ENCODE measurements around the gene IL10. TPM values are rescaled to one million over a fixed set of nuclear protein-coding genes. Genes with fewer than 3 reads are reported as not detected.

Gene IL10
- polyA plus RNA-seq, 1 donor = 0.49 TPM

- no peak for DNase-seq (ENCODE audit: low read depth)
Measured at GRCh38 chr1:206735553-206736031, 36.7 kb downstream of the IL10 start.

- no peak for DNase-seq (ENCODE audit: low read depth)
Measured at GRCh38 chr1:206734499-206735142, 37.7 kb downstream of the IL10 start.

- no peak for DNase-seq (ENCODE audit: low read depth)
Measured at GRCh38 chr1:206732992-206733391, 39.3 kb downstream of the IL10 start.

DNA sequence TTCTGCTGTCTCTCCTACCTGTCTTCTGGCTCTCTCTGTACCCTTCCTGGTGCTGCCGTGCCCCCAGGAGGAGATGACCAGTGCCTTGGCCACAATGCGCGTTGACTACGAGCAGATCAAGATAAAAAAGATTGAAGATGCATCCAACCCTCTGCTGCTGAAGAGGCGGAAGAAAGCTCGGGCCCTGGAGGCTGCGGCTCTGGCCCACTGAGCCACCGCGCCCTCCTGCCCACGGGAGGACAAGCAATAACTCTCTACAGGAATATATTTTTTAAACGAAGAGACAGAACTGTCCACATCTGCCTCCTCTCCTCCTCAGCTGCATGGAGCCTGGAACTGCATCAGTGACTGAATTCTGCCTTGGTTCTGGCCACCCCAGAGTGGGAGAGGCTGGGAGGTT lies 39.8 kb downstream of the IL10 start:
- DNase-seq (ENCODE audit: low read depth) = no peak

DNA sequence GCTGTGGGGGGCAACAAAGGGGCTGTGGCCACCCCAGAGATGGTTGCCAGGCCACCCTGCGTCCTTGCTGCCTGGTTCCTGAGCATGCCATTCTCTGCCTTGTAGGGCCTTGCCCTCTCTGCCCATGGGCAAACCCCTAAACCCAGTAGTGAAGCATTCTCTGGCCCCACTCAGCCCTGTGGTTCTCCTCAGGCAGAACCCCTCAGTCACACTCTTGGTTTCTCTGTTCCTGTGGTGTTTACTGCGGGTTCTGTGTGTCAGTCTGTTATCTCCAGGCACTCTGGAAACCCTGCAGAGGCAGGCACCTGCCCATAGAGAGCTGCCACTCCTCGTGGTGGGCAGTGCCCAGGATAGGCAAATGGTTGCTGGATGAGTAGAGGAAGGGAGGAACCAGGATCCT lies 42.8 kb downstream of the IL10 start:
- DNase-seq (ENCODE audit: low read depth) = no peak

DNA sequence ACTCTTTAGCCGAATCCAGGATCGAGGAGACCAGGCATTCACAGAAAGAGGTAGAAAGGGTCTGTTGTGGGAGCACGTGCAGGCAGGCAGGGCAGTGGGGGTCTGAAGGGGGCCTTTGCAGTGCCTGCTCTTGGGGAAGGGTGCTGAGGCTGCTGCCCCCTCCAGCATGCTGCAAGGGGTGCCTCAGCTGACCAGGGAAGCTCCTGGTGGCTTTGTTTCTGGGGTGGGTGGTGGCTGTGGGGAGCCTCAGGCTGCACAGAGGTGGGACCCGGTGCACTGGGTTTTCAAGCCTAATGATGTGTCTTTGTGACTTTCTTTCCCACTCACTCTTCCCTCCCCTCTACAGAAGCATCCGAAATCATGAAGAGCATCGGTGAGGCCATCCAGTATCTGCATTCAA lies 43.2 kb downstream of the IL10 start:
- DNase-seq (ENCODE audit: low read depth) = no peak

GRCh38 chr1:206728697-206728987 lies 43.7 kb downstream of the IL10 start:
- no peak for DNase-seq (ENCODE audit: low read depth)

- DNase-seq (ENCODE audit: low read depth) = no peak
Measured at GRCh38 chr1:206727981-206728696, 44.2 kb downstream of the IL10 start.

- no peak for DNase-seq (ENCODE audit: low read depth)
Measured at GRCh38 chr1:206725109-206725963, 47.0 kb downstream of the IL10 start.

DNA sequence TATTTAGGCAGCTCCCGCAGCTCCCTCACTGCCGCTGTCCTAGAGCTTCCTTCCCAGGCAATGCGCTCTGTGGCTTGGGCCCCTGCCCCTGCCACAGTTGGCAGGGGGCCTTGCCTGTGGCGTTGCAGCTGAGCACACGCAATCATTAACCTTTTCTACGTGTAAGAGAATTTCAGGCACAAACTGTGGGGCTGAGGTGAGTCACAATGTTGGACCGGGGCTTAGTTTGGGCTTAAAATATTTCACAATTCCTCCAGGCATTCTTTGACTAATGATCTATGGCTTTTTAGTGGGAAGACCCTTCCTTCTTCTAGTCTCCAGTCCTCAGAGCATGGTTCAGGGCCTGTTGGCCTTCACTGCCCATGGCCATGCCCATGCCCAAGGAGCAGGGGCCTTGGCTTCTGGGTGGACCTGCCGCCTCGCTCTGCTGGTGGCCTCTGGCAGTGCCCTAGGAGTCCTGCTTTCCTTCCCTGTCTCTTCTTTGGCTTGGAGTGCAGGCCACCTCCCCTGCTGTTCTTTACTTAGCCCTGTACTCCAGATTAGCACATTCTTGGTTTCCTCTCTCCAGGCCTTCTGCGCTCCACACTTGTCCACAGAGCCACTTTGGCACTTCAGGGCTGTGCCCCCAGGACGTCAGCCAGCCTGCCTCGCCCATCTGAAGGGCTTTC lies 48.4 kb downstream of the IL10 start:
- no peak for DNase-seq (ENCODE audit: low read depth)

DNA sequence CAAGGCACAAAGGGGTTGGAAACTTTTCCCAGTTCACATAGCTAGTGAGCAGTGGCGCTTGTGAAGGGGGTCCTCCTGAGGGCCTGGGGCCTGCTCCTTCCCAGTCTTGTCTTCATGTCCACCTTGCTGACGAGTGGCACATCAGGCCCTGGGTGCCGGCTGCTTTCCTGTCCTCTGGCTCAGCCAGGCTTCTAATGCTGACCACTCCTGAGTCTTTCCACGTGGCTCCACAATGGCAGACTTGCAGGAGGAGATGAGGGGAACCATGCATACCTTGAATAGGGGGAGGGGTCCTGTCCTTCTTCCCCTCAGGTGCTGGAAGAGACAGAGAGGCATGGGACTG lies 48.9 kb downstream of the IL10 start:
- DNase-seq (ENCODE audit: low read depth) = no peak

GRCh38 chr1:206722751-206723461 lies 49.4 kb downstream of the IL10 start:
- no peak for DNase-seq (ENCODE audit: low read depth)

- no peak for DNase-seq (ENCODE audit: low read depth)
Measured at GRCh38 chr1:206721454-206721853, 50.8 kb downstream of the IL10 start.

- DNase-seq (ENCODE audit: low read depth) = no peak
Measured at GRCh38 chr1:206719169-206719839, 53.0 kb downstream of the IL10 start.

DNA sequence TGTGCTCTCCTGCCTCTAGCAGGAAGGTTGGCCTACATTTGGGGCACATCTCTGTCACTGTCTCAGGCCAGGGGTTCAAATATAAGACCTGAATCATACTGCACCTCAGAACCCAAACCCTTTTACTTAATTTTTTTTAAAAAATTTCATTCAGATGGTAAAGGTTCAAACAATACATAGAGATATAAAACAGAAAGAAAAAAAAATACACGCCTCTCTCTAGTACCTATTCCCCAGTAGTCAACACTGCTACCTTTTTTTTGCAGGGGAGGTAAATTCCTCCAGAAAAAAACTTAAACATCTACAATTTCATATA lies 54.7 kb downstream of the IL10 start:
- no peak for DNase-seq (ENCODE audit: low read depth)

Other genes starting within 250 kb of the IL10 start
- gene EIF2D, start 160.0 kb downstream of the IL10 start, polyA plus RNA-seq (ENCODE audit: insufficient read length) = 37.8 TPM
- 3.6 TPM for gene DYRK3, start 137.0 kb downstream of the IL10 start, polyA plus RNA-seq (ENCODE audit: insufficient read length)
- gene MAPKAPK2, start 87.6 kb downstream of the IL10 start, polyA plus RNA-seq (ENCODE audit: insufficient read length) = 75.5 TPM
- not detected for gene IL19, start 1.7 kb downstream of the IL10 start, polyA plus RNA-seq (ENCODE audit: insufficient read length)
- gene IL20, start 93.1 kb upstream of the IL10 start, polyA plus RNA-seq (ENCODE audit: insufficient read length) = not detected
- 0.14 TPM for gene IL24, start 124.9 kb upstream of the IL10 start, polyA plus RNA-seq (ENCODE audit: insufficient read length)
- 1.2 TPM for gene FCMR, start 149.4 kb upstream of the IL10 start, polyA plus RNA-seq (ENCODE audit: insufficient read length)
- not detected for gene PIGR, start 174.0 kb upstream of the IL10 start, polyA plus RNA-seq (ENCODE audit: insufficient read length)
- not detected for gene FCAMR, start 198.0 kb upstream of the IL10 start, polyA plus RNA-seq (ENCODE audit: insufficient read length)

All from forelimb muscle (tissue), 1 donor.